ENCODE measurements around the gene TMEM179. TPM values are rescaled to one million over a fixed set of nuclear protein-coding genes. Genes with fewer than 3 reads are reported as not detected.

Gene TMEM179
- total RNA-seq, 1 donor from 2014 or later, result 1.0 TPM

DNA sequence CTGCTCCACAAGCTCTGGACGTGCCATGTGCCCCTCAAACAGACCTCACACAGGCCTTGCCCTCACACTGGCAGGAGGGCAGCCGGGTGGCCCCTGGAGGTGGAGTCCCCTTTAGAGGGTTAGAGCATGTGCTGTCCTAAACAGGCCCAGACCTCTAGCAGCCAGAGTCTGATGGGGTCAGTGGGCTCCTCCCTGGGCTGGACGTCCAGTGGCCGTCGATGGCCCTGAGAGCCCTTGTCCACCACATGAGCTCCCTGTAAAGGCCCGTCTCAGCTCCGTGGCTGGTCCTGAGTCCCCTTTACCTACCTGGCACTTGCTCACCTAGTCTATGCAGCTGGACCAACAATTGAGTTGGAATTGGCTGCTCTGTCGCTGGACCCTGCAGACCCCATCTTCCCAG, 3.8 kb downstream of the TMEM179 start:
- H3K4me3 ChIP-seq (ENCODE audit: low read length in 3 of 3), result no peak overlapping the region
- H3K27me3 ChIP-seq (ENCODE audit: control insufficient read depth in 3 of 3, insufficient read depth in 3 of 3, low read length in 3 of 3), result peaks cover 62 to 86% (median 75%) of the 10 kb centered on the region in 3 donors
- no peak overlapping the region for H3K9ac ChIP-seq (ENCODE audit: low read depth in 1 of 3, low read length in 3 of 3)
- peaks cover 0 to 9% (median 8%) of the 10 kb centered on the region in 3 donors for H3K4me1 ChIP-seq (ENCODE audit: control insufficient read depth in 3 of 3, insufficient read depth in 3 of 3, low read length in 3 of 3)
- H3K36me3 ChIP-seq (ENCODE audit: control insufficient read depth in 3 of 3, insufficient read depth in 3 of 3, low read length in 3 of 3), result no peaks in the 10 kb centered on the region
- H3K9me3 ChIP-seq (ENCODE audit: control insufficient read depth in 3 of 3, low read length in 3 of 3), result no peaks in the 10 kb centered on the region
- H3K27ac ChIP-seq (ENCODE audit: low read depth, low read length), result no peak overlapping the region

DNA sequence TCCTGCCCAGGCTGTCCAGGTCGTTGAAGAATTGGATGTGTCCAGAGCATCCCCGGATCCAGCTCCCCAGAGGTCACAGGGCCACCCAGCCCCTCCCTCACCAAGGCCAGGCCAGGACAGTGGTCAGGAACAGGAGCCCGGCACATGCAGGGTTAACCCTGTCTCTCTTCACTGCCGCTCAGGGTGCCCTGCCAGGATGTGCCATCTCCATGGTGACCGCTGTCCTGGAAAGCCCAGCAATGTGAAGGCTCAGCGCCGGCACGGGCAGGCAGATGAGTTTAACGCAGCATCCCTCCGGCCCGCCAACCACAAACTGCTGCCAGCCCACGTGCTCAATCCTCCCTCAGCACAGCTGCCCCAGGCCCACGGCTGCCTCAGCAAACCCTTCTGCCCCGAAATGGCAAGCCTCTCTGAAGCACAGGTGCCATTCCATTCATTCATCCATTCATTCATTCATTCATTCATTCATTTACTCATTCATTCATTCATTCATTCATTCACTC, 4.4 kb downstream of the TMEM179 start:
- H3K9me3 ChIP-seq (ENCODE audit: control insufficient read depth in 3 of 3, low read length in 3 of 3), result no peaks in the 10 kb centered on the region
- H3K27ac ChIP-seq (ENCODE audit: low read depth, low read length), result no peak overlapping the region
- H3K4me1 ChIP-seq (ENCODE audit: control insufficient read depth in 3 of 3, insufficient read depth in 3 of 3, low read length in 3 of 3), result peaks cover 0 to 9% (median 8%) of the 10 kb centered on the region in 3 donors
- H3K27me3 ChIP-seq (ENCODE audit: control insufficient read depth in 3 of 3, insufficient read depth in 3 of 3, low read length in 3 of 3), result peaks cover 63 to 90% (median 75%) of the 10 kb centered on the region in 3 donors
- no peaks in the 10 kb centered on the region for H3K36me3 ChIP-seq (ENCODE audit: control insufficient read depth in 3 of 3, insufficient read depth in 3 of 3, low read length in 3 of 3)
- no peak overlapping the region for H3K4me3 ChIP-seq (ENCODE audit: low read length in 3 of 3)
- H3K9ac ChIP-seq (ENCODE audit: low read depth in 1 of 3, low read length in 3 of 3), result no peak overlapping the region

DNA sequence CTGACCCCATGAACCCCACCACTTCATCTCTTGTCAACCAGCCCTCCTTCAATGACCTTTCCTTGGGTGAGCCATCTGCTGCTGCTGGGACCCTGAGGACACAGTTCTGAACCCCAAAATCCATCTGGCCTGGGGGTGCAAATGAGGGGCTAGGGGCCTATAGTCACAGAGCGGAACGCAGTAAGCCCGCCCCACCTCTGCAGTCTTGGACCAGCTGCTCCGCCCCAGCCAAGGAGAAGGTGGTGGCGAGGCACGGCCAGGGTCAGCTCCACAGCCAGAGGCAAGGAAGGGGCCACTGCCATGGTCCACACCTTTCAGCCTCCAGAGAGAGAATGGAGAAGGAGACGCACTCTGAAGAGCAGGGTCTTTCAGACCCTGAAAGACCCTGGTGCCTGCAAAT, 5.1 kb downstream of the TMEM179 start:
- Histone ChIP-seq H3K4me3 (ENCODE audit: low read length in 3 of 3) (no peak overlapping the region), H3K4me1 (ENCODE audit: control insufficient read depth in 3 of 3, insufficient read depth in 3 of 3, low read length in 3 of 3) (peaks cover 0 to 9% (median 8%) of the 10 kb centered on the region in 3 donors), H3K9ac (ENCODE audit: low read depth in 1 of 3, low read length in 3 of 3) (no peak overlapping the region), H3K36me3 (ENCODE audit: control insufficient read depth in 3 of 3, insufficient read depth in 3 of 3, low read length in 3 of 3) (no peaks in the 10 kb centered on the region), H3K27me3 (ENCODE audit: control insufficient read depth in 3 of 3, insufficient read depth in 3 of 3, low read length in 3 of 3) (peaks cover 59 to 87% (median 74%) of the 10 kb centered on the region in 3 donors), H3K27ac (ENCODE audit: low read depth, low read length) (no peak overlapping the region), H3K9me3 (ENCODE audit: control insufficient read depth in 3 of 3, low read length in 3 of 3) (no peaks in the 10 kb centered on the region)

- H3K9ac ChIP-seq (ENCODE audit: low read depth in 1 of 3, low read length in 3 of 3), result no peak overlapping the region
- H3K4me1 ChIP-seq (ENCODE audit: control insufficient read depth in 3 of 3, insufficient read depth in 3 of 3, low read length in 3 of 3), result peaks cover 0 to 9% (median 8%) of the 10 kb centered on the region in 3 donors
- H3K27ac ChIP-seq (ENCODE audit: low read depth, low read length), result no peak overlapping the region
- H3K9me3 ChIP-seq (ENCODE audit: control insufficient read depth in 3 of 3, low read length in 3 of 3), result no peaks in the 10 kb centered on the region
- H3K4me3 ChIP-seq (ENCODE audit: low read length in 3 of 3), result no peak overlapping the region
- no peaks in the 10 kb centered on the region for H3K36me3 ChIP-seq (ENCODE audit: control insufficient read depth in 3 of 3, insufficient read depth in 3 of 3, low read length in 3 of 3)
- H3K27me3 ChIP-seq (ENCODE audit: control insufficient read depth in 3 of 3, insufficient read depth in 3 of 3, low read length in 3 of 3), result peaks cover 56 to 85% (median 71%) of the 10 kb centered on the region in 3 donors
Observed at GRCh38 chr14:104598910-104599273, 5.7 kb downstream of the TMEM179 start.

DNA sequence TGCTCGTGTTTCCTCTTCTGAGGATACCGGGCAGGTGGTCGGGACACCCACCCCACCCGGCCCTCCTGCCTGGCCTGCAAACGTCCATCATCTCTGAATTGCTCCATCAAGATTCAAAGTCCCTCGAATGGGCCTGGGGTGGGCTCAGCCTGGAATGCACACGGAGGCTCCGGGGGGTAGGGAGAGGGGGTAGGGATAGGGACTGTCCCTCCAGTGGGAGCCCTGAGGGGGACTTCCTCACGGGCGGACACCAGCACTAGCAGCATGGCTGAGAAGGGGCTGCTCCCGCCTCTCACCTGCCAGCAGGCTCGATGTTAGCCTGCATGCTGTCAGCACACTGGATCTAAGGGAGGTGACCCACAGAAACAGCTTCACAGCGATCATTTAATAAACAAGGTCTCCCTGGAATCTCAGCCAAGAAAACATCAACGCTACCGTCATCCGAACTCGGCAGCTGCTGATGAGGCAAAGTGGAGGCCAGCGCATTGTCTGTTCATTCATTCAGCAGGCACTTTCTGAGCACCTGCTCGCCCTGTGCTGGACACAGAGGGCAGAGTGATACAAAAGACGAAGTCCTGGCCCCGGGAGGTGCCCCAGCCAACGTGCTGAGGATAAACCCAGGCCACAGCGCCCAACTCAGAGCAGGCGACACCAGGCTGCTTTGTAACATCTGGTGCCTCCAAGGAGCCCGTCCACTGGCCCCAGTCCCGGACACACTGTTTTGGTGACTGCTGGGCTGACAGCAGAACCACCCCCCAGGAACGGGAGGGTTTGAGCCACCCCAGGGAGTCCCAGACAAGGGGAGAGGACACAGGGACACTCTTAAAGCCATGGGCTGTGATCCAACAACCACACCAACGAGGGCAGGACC, 6.3 kb downstream of the TMEM179 start:
- Histone ChIP-seq H3K9me3 (ENCODE audit: control insufficient read depth in 3 of 3, low read length in 3 of 3) (no peaks in the 10 kb centered on the region), H3K4me1 (ENCODE audit: control insufficient read depth in 3 of 3, insufficient read depth in 3 of 3, low read length in 3 of 3) (peaks cover 0 to 9% (median 8%) of the 10 kb centered on the region in 3 donors), H3K4me3 (ENCODE audit: low read length in 3 of 3) (no peak overlapping the region), H3K27me3 (ENCODE audit: control insufficient read depth in 3 of 3, insufficient read depth in 3 of 3, low read length in 3 of 3) (peaks cover 56 to 84% (median 67%) of the 10 kb centered on the region in 3 donors), H3K36me3 (ENCODE audit: control insufficient read depth in 3 of 3, insufficient read depth in 3 of 3, low read length in 3 of 3) (no peaks in the 10 kb centered on the region), H3K9ac (ENCODE audit: low read depth in 1 of 3, low read length in 3 of 3) (no peak overlapping the region), H3K27ac (ENCODE audit: low read depth, low read length) (no peak overlapping the region)

GRCh38 chr14:104597576-104597975, 7.0 kb downstream of the TMEM179 start:
- Histone ChIP-seq H3K4me3 (ENCODE audit: low read length in 3 of 3) (no peak overlapping the region), H3K9me3 (ENCODE audit: control insufficient read depth in 3 of 3, low read length in 3 of 3) (no peaks in the 10 kb centered on the region), H3K36me3 (ENCODE audit: control insufficient read depth in 3 of 3, insufficient read depth in 3 of 3, low read length in 3 of 3) (no peaks in the 10 kb centered on the region), H3K4me1 (ENCODE audit: control insufficient read depth in 3 of 3, insufficient read depth in 3 of 3, low read length in 3 of 3) (peaks cover 0 to 9% (median 8%) of the 10 kb centered on the region in 3 donors), H3K27me3 (ENCODE audit: control insufficient read depth in 3 of 3, insufficient read depth in 3 of 3, low read length in 3 of 3) (peaks cover 51 to 78% (median 61%) of the 10 kb centered on the region in 3 donors), H3K27ac (ENCODE audit: low read depth, low read length) (no peak overlapping the region), H3K9ac (ENCODE audit: low read depth in 1 of 3, low read length in 3 of 3) (no peak overlapping the region)

DNA sequence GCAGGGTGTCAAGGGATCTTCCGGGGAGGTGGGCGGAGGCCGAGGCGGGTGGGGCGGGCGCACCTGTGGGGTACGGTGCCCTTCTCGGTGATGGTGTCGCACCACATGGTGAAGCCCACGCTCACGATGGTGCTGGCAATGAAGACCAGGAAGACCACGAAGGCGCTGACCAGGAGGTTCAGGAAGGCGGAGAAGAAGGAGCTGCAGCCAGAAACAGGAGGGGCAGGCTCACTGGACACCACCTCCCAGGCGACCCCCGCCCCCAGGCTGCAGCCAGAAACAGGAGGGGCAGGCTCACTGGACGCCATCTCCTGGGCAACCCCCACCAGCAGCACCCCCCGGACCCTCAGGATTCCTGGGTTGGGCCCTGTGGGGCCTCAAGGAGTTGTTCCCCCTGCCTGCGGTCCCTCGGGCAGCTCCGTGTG, 7.6 kb downstream of the TMEM179 start:
- H3K27ac ChIP-seq (ENCODE audit: low read depth, low read length), result no peak overlapping the region
- H3K36me3 ChIP-seq (ENCODE audit: control insufficient read depth in 3 of 3, insufficient read depth in 3 of 3, low read length in 3 of 3), result no peaks in the 10 kb centered on the region
- no peak overlapping the region for H3K4me3 ChIP-seq (ENCODE audit: low read length in 3 of 3)
- H3K9ac ChIP-seq (ENCODE audit: low read depth in 1 of 3, low read length in 3 of 3), result no peak overlapping the region
- peaks cover 0 to 9% (median 8%) of the 10 kb centered on the region in 3 donors for H3K4me1 ChIP-seq (ENCODE audit: control insufficient read depth in 3 of 3, insufficient read depth in 3 of 3, low read length in 3 of 3)
- H3K27me3 ChIP-seq (ENCODE audit: control insufficient read depth in 3 of 3, insufficient read depth in 3 of 3, low read length in 3 of 3), result peaks cover 44 to 79% (median 59%) of the 10 kb centered on the region in 3 donors
- no peaks in the 10 kb centered on the region for H3K9me3 ChIP-seq (ENCODE audit: control insufficient read depth in 3 of 3, low read length in 3 of 3)

- H3K4me3 ChIP-seq (ENCODE audit: low read length in 3 of 3), result no peak overlapping the region
- peaks cover 42 to 77% (median 54%) of the 10 kb centered on the region in 3 donors for H3K27me3 ChIP-seq (ENCODE audit: control insufficient read depth in 3 of 3, insufficient read depth in 3 of 3, low read length in 3 of 3)
- no peaks in the 10 kb centered on the region for H3K9me3 ChIP-seq (ENCODE audit: control insufficient read depth in 3 of 3, low read length in 3 of 3)
- H3K9ac ChIP-seq (ENCODE audit: low read depth in 1 of 3, low read length in 3 of 3), result no peak overlapping the region
- H3K4me1 ChIP-seq (ENCODE audit: control insufficient read depth in 3 of 3, insufficient read depth in 3 of 3, low read length in 3 of 3), result peaks cover 0 to 9% (median 8%) of the 10 kb centered on the region in 3 donors
- H3K27ac ChIP-seq (ENCODE audit: low read depth, low read length), result no peak overlapping the region
- no peaks in the 10 kb centered on the region for H3K36me3 ChIP-seq (ENCODE audit: control insufficient read depth in 3 of 3, insufficient read depth in 3 of 3, low read length in 3 of 3)
Observed at GRCh38 chr14:104596451-104596918, 8.1 kb downstream of the TMEM179 start.

DNA sequence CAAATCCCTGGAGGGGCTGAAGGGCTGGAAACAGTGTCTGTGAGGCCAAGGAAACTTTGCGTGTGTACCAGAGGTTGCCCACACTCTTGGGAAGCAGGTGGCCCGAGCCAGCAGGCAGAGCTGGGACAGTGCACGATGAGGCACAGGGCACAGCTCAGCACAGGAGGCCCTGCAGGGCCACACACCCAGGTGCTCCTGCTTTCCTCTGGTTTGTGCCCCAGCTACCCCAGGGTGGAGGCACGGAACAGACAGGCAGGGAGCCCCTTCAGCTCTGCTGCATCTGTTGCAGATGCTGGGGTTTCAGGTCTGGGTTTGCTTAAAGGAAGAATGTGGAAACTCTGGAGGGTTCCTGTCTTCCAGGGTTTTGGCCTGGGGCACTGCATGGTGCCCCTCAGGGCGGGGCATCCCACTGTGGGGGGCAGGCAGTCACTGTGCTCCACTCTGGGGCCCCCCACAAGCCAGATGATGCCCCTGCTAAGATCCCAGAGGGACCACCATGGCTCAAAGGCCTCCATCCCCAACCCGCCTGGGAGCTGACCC, 8.6 kb downstream of the TMEM179 start:
- no peaks in the 10 kb centered on the region for H3K36me3 ChIP-seq (ENCODE audit: control insufficient read depth in 3 of 3, insufficient read depth in 3 of 3, low read length in 3 of 3)
- H3K9ac ChIP-seq (ENCODE audit: low read depth in 1 of 3, low read length in 3 of 3), result no peak overlapping the region
- H3K27ac ChIP-seq (ENCODE audit: low read depth, low read length), result no peak overlapping the region
- H3K27me3 ChIP-seq (ENCODE audit: control insufficient read depth in 3 of 3, insufficient read depth in 3 of 3, low read length in 3 of 3), result peaks cover 46 to 72% (median 49%) of the 10 kb centered on the region in 3 donors
- H3K9me3 ChIP-seq (ENCODE audit: control insufficient read depth in 3 of 3, low read length in 3 of 3), result no peaks in the 10 kb centered on the region
- H3K4me1 ChIP-seq (ENCODE audit: control insufficient read depth in 3 of 3, insufficient read depth in 3 of 3, low read length in 3 of 3), result peaks cover 0 to 9% (median 8%) of the 10 kb centered on the region in 3 donors
- H3K4me3 ChIP-seq (ENCODE audit: low read length in 3 of 3), result no peak overlapping the region
